HG03442 (cell line): ENCODE results near the gene SP2.

Experiments used
- ATAC-seq: cut with Tn5 transposase; IDR thresholded peaks from one replicate; pipeline ENCODE4 v1.9.1; 2021; ENCODE audit warnings: mild to moderate bottlenecking, moderate library complexity; ENCODE audit not compliant: unreplicated experiment

SP2 gene

GRCh38 chr17:47869114-47869513, 26.9 kb upstream of the SP2 start:
- ATAC-seq, result no peak

GRCh38 chr17:47870056-47870455, 26.0 kb upstream of the SP2 start:
- no peak for ATAC-seq

- ATAC-seq, result no peak
Observed at GRCh38 chr17:47871048-47871447, 25.0 kb upstream of the SP2 start.

GRCh38 chr17:47872019-47872650, 23.9 kb upstream of the SP2 start:
- ATAC-seq, result no peak

- ATAC-seq, result no peak
Observed at GRCh38 chr17:47872651-47873161, 23.3 kb upstream of the SP2 start.

GRCh38 chr17:47873200-47874090, 22.6 kb upstream of the SP2 start:
- ATAC-seq, result no peak

GRCh38 chr17:47875011-47875985, 20.7 kb upstream of the SP2 start:
- ATAC-seq, result no peak

- ATAC-seq, result no peak
Observed at GRCh38 chr17:47877368-47878034, 18.5 kb upstream of the SP2 start.

GRCh38 chr17:47878203-47879027, 17.6 kb upstream of the SP2 start:
- no peak for ATAC-seq

- ATAC-seq, result no peak
Observed at GRCh38 chr17:47879028-47879585, 16.9 kb upstream of the SP2 start.

- no peak for ATAC-seq
Observed at GRCh38 chr17:47879776-47880454, 16.1 kb upstream of the SP2 start.

GRCh38 chr17:47882247-47882646, 13.8 kb upstream of the SP2 start:
- ATAC-seq, result no peak

GRCh38 chr17:47882695-47883588, 13.1 kb upstream of the SP2 start:
- no peak for ATAC-seq

GRCh38 chr17:47883589-47884426, 12.2 kb upstream of the SP2 start:
- no peak for ATAC-seq

GRCh38 chr17:47884427-47884740, 11.7 kb upstream of the SP2 start:
- no peak for ATAC-seq

- no peak for ATAC-seq
Observed at GRCh38 chr17:47884905-47885730, 10.9 kb upstream of the SP2 start.
